Esophagus squamous epithelium (tissue), 4 donors: ENCODE results near the gene TRIM29.
A peak's percentile ranks its signal among the peaks of the same experiment; 100 is the strongest.

Experiments
- POLR2A ChIP-seq, 4 donors: fragments of 450-650 bp; IDR thresholded peaks; one replicate each; pipeline ENCODE4 v1.6.1; 2017; ENCODE audit warnings: antibody characterized with exemption in 4 of 4, mild to moderate bottlenecking in 4 of 4, moderate library complexity in 3 of 4
- TF ChIP-seq, protein P1 (sequence below), 6 experiments: fragments of 450-650 bp in 4 of 6; fragments of 200-600 bp in 2 of 6; sonication (generic) in 2 of 6; IDR thresholded peaks; one replicate each; pipeline ENCODE4 v1.5.1; 2016 to 2019; ENCODE audit warnings: antibody characterized with exemption in 6 of 6, mild to moderate bottlenecking in 4 of 6, moderate library complexity in 4 of 6

DNA sequence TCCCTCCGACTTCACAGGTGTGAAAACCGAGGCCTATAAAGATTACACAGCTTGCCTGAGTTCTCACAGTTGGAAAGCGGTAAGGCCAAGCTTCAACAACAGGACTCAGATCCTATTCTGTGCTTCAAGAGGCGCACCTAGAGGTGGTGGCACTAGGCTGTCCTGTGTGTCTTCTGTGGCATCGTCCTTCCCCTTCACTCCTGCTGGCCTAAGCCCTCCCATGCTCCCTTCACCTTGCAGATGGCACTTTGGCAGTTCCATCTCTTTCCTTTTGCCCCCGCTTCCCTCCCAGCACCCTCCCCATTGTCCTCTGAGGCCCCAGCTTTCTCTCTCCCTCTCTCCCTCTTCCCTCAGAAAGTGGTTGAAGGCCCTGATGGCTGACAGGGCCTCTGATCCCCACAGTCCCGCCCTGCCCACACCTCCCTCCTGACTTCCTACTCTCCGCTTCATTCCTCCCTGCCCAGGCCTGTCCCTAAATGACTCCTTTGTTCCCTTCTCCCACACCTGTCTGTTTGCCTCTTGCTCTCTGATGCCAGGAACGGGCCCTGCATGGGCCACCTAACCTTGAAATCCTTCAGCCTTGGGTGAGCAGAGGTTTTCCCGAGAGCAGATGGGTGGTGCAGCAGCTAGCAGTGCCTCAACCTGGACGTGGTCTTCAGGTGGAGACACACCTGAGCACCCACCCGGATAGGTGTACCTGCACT lies 5.8 kb downstream of the TRIM29 start:
- TF ChIP-seq, protein P1, sequence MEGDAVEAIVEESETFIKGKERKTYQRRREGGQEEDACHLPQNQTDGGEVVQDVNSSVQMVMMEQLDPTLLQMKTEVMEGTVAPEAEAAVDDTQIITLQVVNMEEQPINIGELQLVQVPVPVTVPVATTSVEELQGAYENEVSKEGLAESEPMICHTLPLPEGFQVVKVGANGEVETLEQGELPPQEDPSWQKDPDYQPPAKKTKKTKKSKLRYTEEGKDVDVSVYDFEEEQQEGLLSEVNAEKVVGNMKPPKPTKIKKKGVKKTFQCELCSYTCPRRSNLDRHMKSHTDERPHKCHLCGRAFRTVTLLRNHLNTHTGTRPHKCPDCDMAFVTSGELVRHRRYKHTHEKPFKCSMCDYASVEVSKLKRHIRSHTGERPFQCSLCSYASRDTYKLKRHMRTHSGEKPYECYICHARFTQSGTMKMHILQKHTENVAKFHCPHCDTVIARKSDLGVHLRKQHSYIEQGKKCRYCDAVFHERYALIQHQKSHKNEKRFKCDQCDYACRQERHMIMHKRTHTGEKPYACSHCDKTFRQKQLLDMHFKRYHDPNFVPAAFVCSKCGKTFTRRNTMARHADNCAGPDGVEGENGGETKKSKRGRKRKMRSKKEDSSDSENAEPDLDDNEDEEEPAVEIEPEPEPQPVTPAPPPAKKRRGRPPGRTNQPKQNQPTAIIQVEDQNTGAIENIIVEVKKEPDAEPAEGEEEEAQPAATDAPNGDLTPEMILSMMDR (IDR thresholded peaks at IDR 0.05): peak in 1 of 6 experiments; percentile 2
- peak in 1 of 4 donors; percentile 23 for TF ChIP-seq POLR2A (IDR thresholded peaks at IDR 0.05)
